IPS DF 6.9 (cell line): ENCODE measurements around the gene ARSI.

Experiments
- DNase-seq: peaks from one replicate; pipeline ENCODE4 v3.0.0-alpha.2; 2013; ENCODE audit warnings: low read depth, low spot score
- H3K27ac ChIP-seq: one replicate; pipeline ENCODE4 v1.5.1; 2013; ENCODE audit warnings: low read length, control low read depth
- H3K27me3 ChIP-seq: 2 replicates; pipeline ENCODE4 v1.6.1; 2013; ENCODE audit warnings: mild to moderate bottlenecking, low read length; ENCODE audit not compliant: control insufficient read depth, insufficient read depth
- H3K36me3 ChIP-seq: 2 replicates; pipeline ENCODE4 v1.6.1; 2013; ENCODE audit warnings: low read length; ENCODE audit not compliant: control insufficient read depth, insufficient read depth
- H3K4me1 ChIP-seq: 2 replicates; pipeline ENCODE4 v1.6.1; 2013; ENCODE audit warnings: low read length; ENCODE audit not compliant: control insufficient read depth, insufficient read depth
- H3K4me3 ChIP-seq: 2 replicates; pipeline ENCODE4 v1.5.1; 2013; ENCODE audit warnings: mild to moderate bottlenecking, low read length
- H3K9me3 ChIP-seq: 2 replicates; pipeline ENCODE4 v1.6.1; 2013; ENCODE audit warnings: low read length, inconsistent platforms; ENCODE audit not compliant: control insufficient read depth, insufficient read depth
- WGBS: extraction: QIAGEN DNeasy Blood & Tissue Kit; methylation state at CpG from one replicate; pipeline ENCODE4 v1.1.7; 2013; ENCODE audit warnings: mixed read lengths, missing lambda C conversion rate; ENCODE audit not compliant: insufficient read length, insufficient coverage; 5-methylcytosine and 5-hydroxymethylcytosine counted together

The ARSI gene

GRCh38 chr5:150291388-150292385 lies 11.0 kb downstream of the ARSI start:
- Histone ChIP-seq H3K4me3 (no peak overlapping the region), H3K4me1 (peaks cover 2% of the 10 kb centered on the region; the same call in 1 of the 2 replicates), H3K9me3 (no peaks in the 10 kb centered on the region), H3K27me3 (no peaks in the 10 kb centered on the region), H3K27ac (no peak overlapping the region), H3K36me3 (no peaks in the 10 kb centered on the region)
- no CpG with 5 or more reads among the region's 13 CpGs for WGBS
- DNase-seq = no peak

- no peak within 1 kb of the TSS for H3K4me3 ChIP-seq
- no peaks in the 10 kb centered on the region for H3K27me3 ChIP-seq
- no peak within 1 kb of the TSS for H3K27ac ChIP-seq
- no peak for DNase-seq
- WGBS = no CpG with 5 or more reads among the region's 26 CpGs
- H3K36me3 ChIP-seq = no peaks in the 10 kb centered on the region
- H3K9me3 ChIP-seq = no peaks in the 10 kb centered on the region
- H3K4me1 ChIP-seq = peaks cover 2% of the 10 kb centered on the region; the same call in 1 of the 2 replicates
Measured at GRCh38 chr5:150289551-150290390, 12.9 kb downstream of the ARSI start, which contains the start of gene CAMK2A. Gene CAMK2A, minus strand, starts transcription at chr5:150289773. Its CDS starts 148 bp downstream, at chr5:150289625.

GRCh38 chr5:150288791-150289190 lies 13.9 kb downstream of the ARSI start:
- Histone ChIP-seq H3K27ac (no peak overlapping the region), H3K9me3 (no peaks in the 10 kb centered on the region), H3K4me3 (no peak overlapping the region), H3K27me3 (no peaks in the 10 kb centered on the region), H3K4me1 (peaks cover 3% of the 10 kb centered on the region; the same call in 1 of the 2 replicates), H3K36me3 (no peaks in the 10 kb centered on the region)
- DNase-seq = no peak
- no CpG with 5 or more reads among the region's 6 CpGs for WGBS

- no peak for DNase-seq
- no peaks in the 10 kb centered on the region for H3K36me3 ChIP-seq
- H3K27ac ChIP-seq = no peak overlapping the region
- H3K27me3 ChIP-seq = no peaks in the 10 kb centered on the region
- no peaks in the 10 kb centered on the region for H3K9me3 ChIP-seq
- no peak overlapping the region for H3K4me3 ChIP-seq
- no CpG with 5 or more reads among the region's 4 CpGs for WGBS
- H3K4me1 ChIP-seq = peaks cover 3% of the 10 kb centered on the region; the same call in 1 of the 2 replicates
Measured at GRCh38 chr5:150288361-150288760, 14.3 kb downstream of the ARSI start.

GRCh38 chr5:150286820-150287219 lies 15.9 kb downstream of the ARSI start:
- WGBS = no CpG with 5 or more reads among the region's 5 CpGs
- Histone ChIP-seq H3K4me3 (no peak overlapping the region), H3K27me3 (no peaks in the 10 kb centered on the region), H3K36me3 (no peaks in the 10 kb centered on the region), H3K27ac (no peak overlapping the region), H3K9me3 (no peaks in the 10 kb centered on the region), H3K4me1 (0 out of 2 replicates have a peak, but pooled peaks cover 2% of the 10 kb centered on the region)
- DNase-seq = no peak

- no peak for DNase-seq
- H3K4me1 ChIP-seq = 0 out of 2 replicates have a peak, but pooled peaks cover 2% of the 10 kb centered on the region
- H3K9me3 ChIP-seq = no peaks in the 10 kb centered on the region
- no peaks in the 10 kb centered on the region for H3K36me3 ChIP-seq
- H3K27me3 ChIP-seq = no peaks in the 10 kb centered on the region
- no CpG with 5 or more reads among the region's 7 CpGs for WGBS
- H3K27ac ChIP-seq = no peak overlapping the region
- H3K4me3 ChIP-seq = no peak overlapping the region
Measured at GRCh38 chr5:150285114-150285513, 17.6 kb downstream of the ARSI start.

- Histone ChIP-seq H3K36me3 (no peaks in the 10 kb centered on the region), H3K27me3 (no peaks in the 10 kb centered on the region), H3K4me3 (no peak overlapping the region), H3K9me3 (no peaks in the 10 kb centered on the region), H3K27ac (no peak overlapping the region), H3K4me1 (0 out of 2 replicates have a peak, but pooled peaks cover 2% of the 10 kb centered on the region)
- DNase-seq = no peak
- WGBS = no CpG with 5 or more reads among the region's 13 CpGs
Measured at GRCh38 chr5:150284311-150284710, 18.4 kb downstream of the ARSI start.

- Histone ChIP-seq H3K27me3 (no peaks in the 10 kb centered on the region), H3K27ac (no peak overlapping the region), H3K36me3 (no peaks in the 10 kb centered on the region), H3K9me3 (no peaks in the 10 kb centered on the region), H3K4me3 (no peak overlapping the region), H3K4me1 (0 out of 2 replicates have a peak, but pooled peaks cover 2% of the 10 kb centered on the region)
- DNase-seq = no peak
- no CpG with 5 or more reads among the region's 3 CpGs for WGBS
Measured at GRCh38 chr5:150283904-150284303, 18.8 kb downstream of the ARSI start.

- peaks cover 2% of the 10 kb centered on the region; the same call in 1 of the 2 replicates for H3K4me1 ChIP-seq
- no peak overlapping the region for H3K27ac ChIP-seq
- H3K4me3 ChIP-seq = no peak overlapping the region
- no peak for DNase-seq
- no peaks in the 10 kb centered on the region for H3K27me3 ChIP-seq
- H3K9me3 ChIP-seq = no peaks in the 10 kb centered on the region
- no peaks in the 10 kb centered on the region for H3K36me3 ChIP-seq
- WGBS = no CpG with 5 or more reads among the region's 8 CpGs
Measured at GRCh38 chr5:150281987-150282386, 20.7 kb downstream of the ARSI start.
